ENCODE measurements around the gene TMEM94. TPM values are rescaled to one million over a fixed set of nuclear protein-coding genes. Genes with fewer than 3 reads are reported as not detected.

Gene TMEM94
- total and polyA plus RNA-seq, 2 of the 4 experiments (the other 2 are of a cell fraction): 8.4 to 64.7 TPM

GRCh38 chr17:75506888-75507287, 50.5 kb downstream of the TMEM94 start:
- POLR2A ChIA-PET (ENCODE audit: unreplicated experiment): no interaction called here
- no peak overlapping the region for H3K4me3 ChIP-seq (ENCODE audit: insufficient read depth, low read depth, low read length)
- no peak overlapping the region for H2AK5ac ChIP-seq (ENCODE audit: low read depth, low read length)
- BruUV-seq (replicated peaks): no TSS peak
- TF ChIP-seq MXI1 (IDR thresholded peaks at IDR 0.05; ENCODE audit: borderline replicate concordance, low read depth, low read length) (no peak), FOS (IDR thresholded peaks at IDR 0.05; ENCODE audit: low read depth, low read length) (no peak), POLR2A (IDR thresholded peaks at IDR 0.05; ENCODE audit: low read depth, low read length) (no peak), RAD21 (IDR thresholded peaks at IDR 0.05; ENCODE audit: low read length) (no peak)
- H3K9me3 ChIP-seq (ENCODE audit: control insufficient read depth, insufficient read depth, low read length): no peaks in the 10 kb centered on the region
- no peak overlapping the region for H3K27ac ChIP-seq (ENCODE audit: insufficient read depth, low read length)
- H3K4me1 ChIP-seq (ENCODE audit: control insufficient read depth, insufficient read depth, low read length): peaks cover 9% of the 10 kb centered on the region
- H4K91ac ChIP-seq (ENCODE audit: insufficient read depth, low read depth, low read length): no peak overlapping the region
- H4K20me1 ChIP-seq (ENCODE audit: insufficient read depth, low read length): peaks cover 24% of the 10 kb centered on the region
- H3K79me1 ChIP-seq (ENCODE audit: low read depth in 1 of 2, low read length in 2 of 2): peaks cover 6 to 35% of the 10 kb centered on the region in 2 experiments
- H3K4ac ChIP-seq (ENCODE audit: low read depth, low read length): no peak overlapping the region
- no peak overlapping the region for H2BK5ac ChIP-seq (ENCODE audit: low read depth, low read length, poor library complexity, severe bottlenecking)
- no peak for ATAC-seq (ENCODE audit: low read depth)
- H3K14ac ChIP-seq (replicated peaks; ENCODE audit: low read depth, low read length): no peak overlapping the region
- no peak overlapping the region for H4K8ac ChIP-seq (ENCODE audit: low read depth in 2 of 2, low read length in 2 of 2)
- H3K56ac ChIP-seq (ENCODE audit: extremely low read depth, insufficient read depth, low read length): no peak overlapping the region
- H2AK9ac ChIP-seq (replicated peaks; ENCODE audit: low read depth, low read length, poor library complexity): no peak overlapping the region
- H3K18ac ChIP-seq (ENCODE audit: low read depth, low read length): no peak overlapping the region
- no peak overlapping the region for H2BK20ac ChIP-seq (ENCODE audit: low read depth, low read length)
- H3K4me2 ChIP-seq (ENCODE audit: low read depth, low read length): no peak overlapping the region
- intact Hi-C loops (cut with micrococcal nuclease): no loop called here
- CTCF ChIA-PET: no interaction called here
- in situ Hi-C loops (cut with MboI; ENCODE audit: low sequenced_read_pairs): no loop called here
- H3K9ac ChIP-seq (ENCODE audit: low read depth, low read length): no peak overlapping the region
- peaks cover 3% of the 10 kb centered on the region; the same call in 1 of the 2 replicates for H3K9me1 ChIP-seq (ENCODE audit: insufficient read depth, low read length)
- no peaks in the 10 kb centered on the region for H3K27me3 ChIP-seq (ENCODE audit: control insufficient read depth, insufficient read depth, low read length)
- no peak overlapping the region for H2AFZ ChIP-seq (replicated peaks; ENCODE audit: low read length, poor library complexity)
- WGBS, 2 experiments (ENCODE audit: extremely low coverage in 2 of 2, insufficient read length in 1 of 2): 95% methylated on average over 13 of the region's 20 CpGs; no CpG with 5 or more reads in 1 of the 2 experiments
- no peak overlapping the region for H3K23ac ChIP-seq (ENCODE audit: low read depth, low read length)
- no peak overlapping the region for H2BK15ac ChIP-seq (ENCODE audit: low read depth, low read length)
- H2BK120ac ChIP-seq (ENCODE audit: low read depth, low read length): no peak overlapping the region
- dilution Hi-C loops (cut with HindIII; ENCODE audit: low sequenced_read_pairs, unreplicated experiment): no loop called here
- no peak for DNase-seq
- H3K36me3 ChIP-seq (ENCODE audit: control insufficient read depth, insufficient read depth, low read length): peaks cover 33% of the 10 kb centered on the region
- no peak overlapping the region for H4K5ac ChIP-seq (ENCODE audit: low read depth, low read length)

Measured in IMR-90 (cell line).